HG03571 (cell line): ENCODE results near the gene ZNF33A.
"Not testable (repeated sequence)": the region's sequence is repeated elsewhere in the genome, so short reads cannot be mapped to it uniquely, and the experiment has no call there.

Experiments
- ATAC-seq: cut with Tn5 transposase; IDR thresholded peaks from one replicate; pipeline ENCODE4 v1.9.1; 2021; ENCODE audit not compliant: unreplicated experiment

ZNF33A gene

DNA sequence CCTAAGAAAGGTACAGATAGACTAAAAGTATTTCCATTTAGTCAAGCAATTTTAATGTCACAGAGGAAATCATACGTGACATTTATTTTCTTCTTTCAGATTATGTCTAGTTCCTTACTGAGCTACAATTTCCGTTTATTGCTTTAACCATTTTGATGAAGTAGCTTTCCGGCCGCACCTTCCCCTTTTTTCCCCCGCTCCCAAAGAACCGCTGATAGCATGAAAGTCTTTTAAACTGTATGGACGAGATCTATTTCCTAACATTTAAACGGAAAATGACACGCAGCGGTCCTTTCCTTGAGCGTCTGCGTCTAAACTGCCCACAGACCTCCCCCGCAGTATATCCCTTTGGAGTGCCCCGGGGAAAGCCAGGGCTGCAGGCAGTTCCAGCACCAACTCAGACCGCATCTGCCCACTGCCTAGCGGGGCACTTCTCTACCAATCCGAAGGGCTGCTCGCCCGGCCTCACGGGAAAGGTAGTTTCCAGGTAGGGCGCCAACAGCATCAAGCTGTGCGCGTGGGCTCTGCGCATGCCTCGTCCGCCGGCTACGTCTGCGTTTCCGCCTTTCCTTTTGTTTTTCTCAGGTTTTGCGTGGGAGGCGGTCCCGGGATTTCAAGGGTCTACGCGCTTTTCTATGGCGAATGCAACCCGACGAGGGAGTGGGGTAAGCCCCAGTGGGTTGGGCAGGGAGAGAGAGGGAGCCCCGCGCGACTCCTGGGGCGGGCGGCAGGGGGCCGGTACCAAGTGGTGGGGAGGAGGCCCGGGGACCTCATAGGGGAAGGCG lies at the start of gene ZNF33A:
ZNF33A (plus strand) TSS at position 557 of the 785 bp plus-strand sequence. CDS start 1,667 bp downstream, outside the sequence.
- peak; percentile 90 for ATAC-seq

DNA sequence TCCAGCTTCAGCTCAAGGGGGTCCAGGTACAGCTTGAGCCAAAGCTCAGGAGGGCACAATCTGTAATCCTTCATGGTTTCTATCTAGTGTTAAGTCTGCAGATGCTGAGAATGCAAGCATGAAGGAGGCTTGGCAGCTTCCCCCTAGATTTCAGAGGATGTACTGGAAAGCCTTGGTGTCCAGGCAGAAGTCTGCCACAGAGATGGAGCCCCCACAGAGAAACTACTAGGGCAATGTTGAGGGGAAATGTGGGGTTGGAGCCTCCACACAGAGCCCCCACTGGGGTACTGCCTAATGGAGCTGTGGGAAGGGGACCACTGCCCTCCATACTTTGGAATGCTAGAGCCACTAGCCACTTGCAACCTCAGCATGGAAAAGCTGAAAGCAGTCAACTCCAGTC lies 45.5 kb upstream of the ZNF33A start:
- no peak for ATAC-seq

DNA sequence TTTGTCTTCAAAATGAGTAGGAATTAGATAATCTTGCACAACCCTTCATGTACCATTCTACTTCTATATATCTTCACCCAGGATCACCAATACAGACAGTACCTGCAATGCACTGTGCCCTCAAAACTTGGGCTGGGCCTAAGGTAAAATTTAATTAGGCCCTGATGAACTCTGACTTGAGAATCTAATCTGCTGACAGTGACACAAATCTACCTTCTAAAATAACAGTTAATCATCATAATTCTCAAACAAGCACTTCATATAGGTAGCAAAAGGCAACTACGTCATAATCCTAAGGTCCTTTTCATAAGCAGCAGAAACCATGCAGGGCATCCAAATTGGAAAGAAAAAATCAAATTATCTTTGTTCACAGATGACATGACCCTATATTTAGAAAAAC lies 38.1 kb upstream of the ZNF33A start:
- ATAC-seq, result no peak

DNA sequence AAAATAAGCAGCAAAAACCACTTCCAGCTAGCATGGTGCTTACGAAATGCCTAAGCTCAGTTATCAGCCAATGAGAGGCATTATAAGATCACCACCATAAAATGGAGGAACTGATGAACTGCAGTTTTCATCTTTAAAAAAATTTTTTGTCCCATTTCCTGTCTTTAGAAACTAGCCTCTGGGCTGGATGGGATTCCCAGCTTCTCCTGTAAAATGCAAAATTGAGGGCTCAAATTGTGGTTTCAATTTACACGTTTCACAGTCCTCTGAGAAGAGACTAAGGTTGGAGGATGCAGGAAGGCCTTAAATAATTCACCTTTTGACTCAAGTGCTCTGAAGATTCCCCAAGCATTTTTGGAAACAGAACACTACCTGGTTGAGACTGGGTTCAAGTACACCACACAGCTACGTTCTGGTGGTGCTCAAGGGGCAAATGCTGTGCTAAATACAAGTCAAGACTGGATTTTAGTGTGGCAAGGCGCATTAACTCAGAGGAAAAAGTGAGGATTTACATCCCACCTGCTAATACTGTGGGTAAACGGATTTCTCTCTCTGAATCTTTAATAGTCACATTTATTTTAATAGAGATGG lies 35.0 kb upstream of the ZNF33A start:
- ATAC-seq, result no peak

DNA sequence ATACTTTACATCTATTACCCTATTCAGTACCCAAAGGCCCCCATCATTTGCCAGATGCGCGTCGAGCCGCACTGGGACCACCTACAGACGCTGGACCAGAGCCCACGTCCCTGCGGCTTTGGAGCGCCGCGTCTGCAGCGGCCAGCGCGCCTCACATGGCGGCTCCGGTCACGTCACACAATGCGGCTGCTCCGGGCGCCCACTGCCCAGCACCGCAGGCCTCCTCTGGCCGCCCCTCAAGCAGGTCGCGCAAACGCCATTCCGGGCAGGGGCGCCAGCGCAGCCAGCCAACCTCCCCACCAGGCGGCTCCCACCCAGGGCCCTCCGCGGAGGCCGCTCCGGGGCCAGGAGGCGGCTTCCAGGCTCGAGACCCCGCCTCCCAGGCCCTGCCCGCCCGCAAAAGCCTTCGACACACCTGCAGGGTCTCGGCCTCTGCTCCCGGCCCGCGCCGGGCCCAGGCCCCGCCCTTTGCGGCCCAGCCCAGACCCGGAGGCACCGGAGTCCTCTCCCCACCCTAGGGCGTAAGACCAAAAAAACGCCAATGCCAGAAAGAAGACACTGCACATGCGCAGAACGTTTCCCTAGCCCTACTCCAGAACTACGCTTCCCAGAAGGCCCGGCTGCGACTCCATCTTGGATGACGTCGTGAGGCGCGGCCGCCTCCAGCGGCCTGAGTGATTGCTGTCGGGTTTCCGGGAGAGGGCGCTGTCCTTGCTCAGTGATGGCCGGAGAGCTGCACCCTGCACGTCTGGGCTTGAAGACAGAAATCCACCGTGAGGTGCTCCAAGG lies 34.2 kb upstream of the ZNF33A start, which contains the start of gene ZNF25:
ZNF25 (minus strand) TSS at position 557 of the 789 bp plus-strand sequence. CDS start 4,925 bp downstream, outside the sequence.
- peak; percentile 96 for ATAC-seq

DNA sequence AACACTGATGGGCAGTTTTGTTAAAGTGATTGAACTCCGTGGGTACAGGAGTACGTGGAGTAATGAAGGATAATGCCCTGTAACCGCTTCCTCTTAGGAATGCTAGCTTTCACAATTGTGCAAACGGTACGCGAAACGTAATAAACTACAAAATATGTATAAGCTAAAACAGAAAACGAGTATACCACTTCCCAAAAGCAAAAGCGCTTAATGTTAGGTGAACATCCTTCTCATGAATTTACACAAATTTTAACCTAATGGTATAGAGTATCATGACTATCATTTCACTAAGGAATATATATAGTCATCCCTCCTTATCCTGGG lies 33.6 kb upstream of the ZNF33A start:
- no peak for ATAC-seq

DNA sequence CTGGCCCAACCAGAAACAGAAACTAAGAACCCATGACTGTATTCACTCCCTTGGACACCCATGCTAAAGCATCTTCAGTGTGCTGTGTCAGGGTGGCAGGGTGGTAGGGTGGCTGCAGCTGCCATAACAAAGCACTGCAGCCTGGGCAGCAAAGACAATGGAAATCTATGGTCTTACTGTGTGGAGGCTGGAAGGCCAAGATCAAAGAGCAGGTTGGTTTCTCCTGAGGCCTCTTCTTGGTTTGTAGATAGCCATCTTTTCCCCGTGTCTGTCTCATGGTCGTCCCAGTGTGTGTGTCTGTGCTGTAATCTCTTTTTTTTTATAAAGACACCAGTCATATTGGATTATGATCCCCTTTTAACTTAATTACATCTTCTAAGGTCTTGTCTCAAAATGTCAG lies 18.8 kb upstream of the ZNF33A start:
- no peak for ATAC-seq

DNA sequence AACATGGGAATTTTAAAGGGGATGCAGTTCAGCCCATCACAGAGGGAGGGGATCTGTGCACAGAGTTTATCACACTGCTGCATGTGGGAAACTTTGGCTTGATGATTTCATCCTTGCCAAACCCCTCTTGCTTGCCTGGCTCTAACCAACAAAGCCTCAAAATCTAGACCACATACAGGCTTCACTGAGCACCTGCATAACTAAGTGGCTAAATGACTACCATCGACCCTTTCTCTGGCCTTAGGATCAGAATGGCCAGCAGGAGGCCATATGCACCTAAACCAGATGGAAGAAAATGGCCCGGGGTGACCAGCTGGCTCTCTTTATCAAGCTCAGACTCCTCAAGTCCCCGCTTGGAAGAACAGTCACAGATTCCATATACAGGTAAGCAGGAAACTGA lies 18.4 kb upstream of the ZNF33A start:
- no peak for ATAC-seq

DNA sequence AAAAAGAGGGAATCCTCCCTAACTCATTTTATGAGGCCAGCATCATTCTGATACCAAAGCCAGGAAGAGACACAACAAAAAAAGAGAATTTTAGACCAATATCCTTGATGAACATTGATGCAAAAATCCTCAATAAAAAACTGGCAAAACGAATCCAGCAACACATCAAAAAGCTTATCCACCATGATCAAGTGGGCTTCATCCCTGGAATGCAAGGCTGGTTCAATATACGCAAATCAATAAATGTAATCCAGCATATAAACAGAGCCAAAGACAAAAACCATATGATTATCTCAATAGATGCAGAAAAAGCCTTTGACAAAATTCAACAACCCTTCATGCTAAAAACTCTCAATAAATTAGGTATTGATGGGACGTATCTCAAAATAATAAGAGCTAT lies 11.6 kb upstream of the ZNF33A start:
- ATAC-seq, result not testable (repeated sequence)

DNA sequence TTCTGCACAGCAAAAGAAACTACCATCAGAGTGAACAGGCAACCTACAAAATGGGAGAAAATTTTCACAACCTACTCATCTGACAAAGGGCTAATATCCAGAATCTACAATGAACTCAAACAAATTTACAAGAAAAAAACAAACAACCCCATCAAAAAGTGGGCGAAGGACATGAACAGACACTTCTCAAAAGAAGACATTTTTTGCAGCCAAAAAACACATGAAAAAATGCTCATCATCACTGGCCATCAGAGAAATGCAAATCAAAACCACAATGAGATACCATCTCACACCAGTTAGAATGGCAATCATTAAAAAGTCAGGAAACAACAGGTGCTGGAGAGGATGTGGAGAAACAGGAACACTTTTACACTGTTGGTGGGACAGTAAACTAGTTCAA lies 10.0 kb upstream of the ZNF33A start:
- not testable (repeated sequence) for ATAC-seq

DNA sequence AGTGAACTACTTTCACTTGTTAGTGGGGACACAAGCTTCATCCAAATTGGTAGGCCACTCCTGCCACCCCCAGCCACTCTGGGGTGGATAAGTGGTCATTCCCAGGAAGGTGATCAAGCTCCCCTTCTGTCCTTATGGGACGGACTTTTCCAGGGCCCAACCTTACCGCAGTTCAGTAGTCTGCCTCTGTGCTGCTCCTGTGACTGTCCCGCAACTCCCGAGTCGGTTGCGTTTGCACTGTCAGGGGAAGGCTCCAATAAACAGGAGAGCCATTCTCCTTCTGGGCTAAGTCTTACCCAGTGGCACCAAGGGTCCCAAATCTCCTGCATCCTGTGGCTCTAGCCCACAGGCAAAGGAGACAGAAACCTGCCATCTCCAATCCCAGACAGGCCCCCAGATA lies 7.4 kb upstream of the ZNF33A start:
- ATAC-seq, result no peak

DNA sequence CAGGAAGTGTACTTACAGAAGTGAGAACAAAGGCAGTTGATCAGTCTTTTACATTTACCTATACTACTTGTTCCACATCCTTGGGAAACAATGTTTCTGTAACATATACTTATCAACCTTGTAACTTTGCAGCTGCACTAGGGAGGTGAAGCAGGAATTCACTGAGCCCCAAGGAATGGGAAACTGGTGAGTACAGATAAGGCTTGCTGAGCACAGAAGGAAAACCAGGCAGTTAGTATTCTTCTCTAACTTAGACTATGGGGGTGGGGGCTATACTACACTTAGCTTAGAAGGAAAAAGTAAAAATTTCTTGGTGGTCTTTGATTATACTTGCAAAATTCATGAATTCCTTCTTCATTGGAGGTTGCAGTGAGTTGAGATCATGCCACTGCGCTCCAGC lies 6.9 kb upstream of the ZNF33A start:
- no peak for ATAC-seq

DNA sequence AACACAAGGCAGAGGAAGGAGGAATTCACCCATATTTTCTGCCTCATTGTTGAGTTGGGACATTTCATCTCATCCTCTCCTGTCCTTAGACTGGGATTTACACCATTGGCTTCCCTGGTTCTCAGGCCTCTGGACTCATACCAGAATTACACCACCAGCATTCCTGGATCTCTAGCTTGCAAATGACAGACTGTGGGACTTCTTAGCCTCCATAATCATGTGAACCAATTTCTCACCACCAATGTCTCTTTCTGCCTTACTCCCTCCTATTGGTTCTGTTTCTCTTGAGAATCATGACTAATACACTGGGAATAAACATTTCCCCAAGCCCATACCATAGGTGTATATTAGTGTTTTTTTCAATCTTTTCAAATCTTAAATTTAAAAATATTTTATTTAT lies 2.9 kb upstream of the ZNF33A start:
- ATAC-seq, result no peak

DNA sequence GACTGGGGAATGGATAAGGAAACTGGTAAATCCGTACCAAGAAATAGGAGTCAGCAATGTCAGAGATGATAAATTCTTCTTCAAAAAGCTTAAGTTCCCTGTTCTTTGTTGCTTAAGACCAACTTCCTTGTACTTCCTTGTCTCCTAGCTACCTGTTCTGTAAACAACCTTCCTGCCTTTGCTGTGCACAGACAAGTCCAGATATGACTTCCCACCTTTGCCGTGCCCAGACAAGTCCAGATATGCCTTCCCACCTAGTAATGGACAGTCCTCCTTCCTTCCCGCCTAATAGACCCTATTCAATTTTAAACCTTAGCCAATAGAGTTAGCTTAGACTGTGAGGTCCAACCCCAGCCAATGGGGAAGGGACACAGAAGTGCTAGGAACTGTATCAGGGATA lies 2.5 kb upstream of the ZNF33A start:
- no peak for ATAC-seq

DNA sequence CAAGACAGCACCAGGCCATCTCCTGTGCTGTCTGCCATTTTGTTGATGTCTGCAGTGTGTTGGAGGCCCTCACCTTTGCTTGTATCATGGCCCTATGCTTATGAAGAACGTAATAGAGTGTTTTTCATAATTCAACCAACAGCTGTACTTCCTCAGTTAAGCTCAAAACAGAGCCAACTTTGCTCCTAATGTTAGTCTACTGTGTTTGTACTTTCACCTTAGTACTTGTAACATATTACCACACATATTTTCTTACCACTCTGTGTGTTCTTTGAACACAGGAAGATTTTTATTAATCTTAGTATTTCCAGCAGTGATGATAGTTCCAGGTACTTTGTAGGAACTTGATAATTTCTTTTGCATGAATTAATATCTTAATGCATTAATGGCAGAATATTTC lies 5.9 kb downstream of the ZNF33A start:
- ATAC-seq, result no peak

DNA sequence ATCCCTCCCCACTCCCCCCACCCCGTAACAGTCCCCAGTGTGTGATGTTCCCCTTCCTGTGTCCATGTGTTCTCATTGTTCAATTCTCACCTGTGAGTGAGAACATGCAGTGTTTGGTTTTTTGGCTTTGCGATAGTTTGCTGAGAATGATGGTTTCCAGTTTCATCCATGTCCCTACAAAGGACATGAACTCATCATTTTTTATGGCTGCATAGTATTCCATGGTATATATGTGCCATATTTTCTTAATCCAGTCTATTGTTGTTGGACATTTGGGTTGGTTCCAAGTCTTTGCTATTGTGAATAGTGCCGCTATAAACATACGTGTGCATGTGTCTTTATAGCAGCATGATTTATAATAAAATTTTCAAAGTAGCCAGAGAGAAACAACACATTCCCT lies 8.6 kb downstream of the ZNF33A start:
- ATAC-seq, result not testable (repeated sequence)

DNA sequence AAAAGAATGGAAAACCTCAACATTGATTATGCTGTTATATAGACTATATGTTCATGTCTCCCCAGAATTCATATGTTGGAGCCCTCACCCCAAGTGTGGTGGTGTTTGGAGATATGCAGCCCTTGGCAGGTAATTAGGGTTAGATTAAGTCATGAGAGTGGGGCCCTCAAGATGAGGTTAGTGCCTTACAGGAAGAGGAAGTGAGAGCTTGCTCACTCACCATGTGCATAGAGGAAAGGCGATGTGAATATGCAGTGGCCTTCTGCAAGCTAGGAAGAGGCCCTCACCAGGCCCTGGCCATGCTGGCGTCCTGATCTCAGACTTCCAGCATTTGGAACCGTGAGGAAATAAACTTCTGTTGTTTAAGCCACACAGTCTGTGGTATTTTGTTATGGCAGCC lies 14.8 kb downstream of the ZNF33A start:
- ATAC-seq, result peak; percentile 94

DNA sequence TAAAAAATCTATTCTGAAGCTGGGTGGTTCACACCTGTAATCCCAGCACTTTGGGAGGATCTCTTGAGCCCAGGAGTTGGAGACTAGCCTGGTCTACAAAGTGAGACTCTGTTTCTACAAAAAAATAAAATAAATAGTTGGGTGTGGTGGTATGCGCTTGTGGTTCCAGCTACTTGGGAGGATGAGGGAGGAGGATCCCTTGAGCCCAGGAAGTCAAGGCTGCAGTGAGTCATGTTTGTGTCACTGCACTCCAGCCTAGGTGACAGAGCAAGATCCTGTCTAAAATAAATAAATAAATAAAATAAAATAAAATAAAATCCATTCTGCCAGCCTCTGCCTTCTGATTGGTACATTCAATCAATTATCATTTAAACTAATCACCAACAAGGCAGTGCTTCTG lies 17.5 kb downstream of the ZNF33A start:
- no peak for ATAC-seq

DNA sequence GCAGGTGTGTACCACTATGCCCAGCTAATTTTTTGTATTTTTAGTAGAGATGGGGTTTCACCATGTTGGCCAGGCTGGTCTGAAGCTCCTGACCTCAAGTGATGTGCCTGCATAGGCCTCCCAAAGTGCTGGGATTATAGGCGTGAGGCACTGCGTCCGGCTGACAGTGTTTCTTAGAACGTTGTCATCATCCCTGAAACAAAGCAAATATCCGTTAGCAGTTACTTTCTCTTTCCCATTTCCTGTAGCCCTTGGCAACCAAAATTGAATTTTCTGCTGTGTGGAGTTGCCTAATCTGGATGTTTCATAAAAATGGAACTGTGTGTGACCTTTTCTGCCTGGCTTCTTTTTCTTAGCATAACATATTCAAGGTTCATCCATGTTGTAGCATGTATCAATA lies 22.4 kb downstream of the ZNF33A start:
- no peak for ATAC-seq

DNA sequence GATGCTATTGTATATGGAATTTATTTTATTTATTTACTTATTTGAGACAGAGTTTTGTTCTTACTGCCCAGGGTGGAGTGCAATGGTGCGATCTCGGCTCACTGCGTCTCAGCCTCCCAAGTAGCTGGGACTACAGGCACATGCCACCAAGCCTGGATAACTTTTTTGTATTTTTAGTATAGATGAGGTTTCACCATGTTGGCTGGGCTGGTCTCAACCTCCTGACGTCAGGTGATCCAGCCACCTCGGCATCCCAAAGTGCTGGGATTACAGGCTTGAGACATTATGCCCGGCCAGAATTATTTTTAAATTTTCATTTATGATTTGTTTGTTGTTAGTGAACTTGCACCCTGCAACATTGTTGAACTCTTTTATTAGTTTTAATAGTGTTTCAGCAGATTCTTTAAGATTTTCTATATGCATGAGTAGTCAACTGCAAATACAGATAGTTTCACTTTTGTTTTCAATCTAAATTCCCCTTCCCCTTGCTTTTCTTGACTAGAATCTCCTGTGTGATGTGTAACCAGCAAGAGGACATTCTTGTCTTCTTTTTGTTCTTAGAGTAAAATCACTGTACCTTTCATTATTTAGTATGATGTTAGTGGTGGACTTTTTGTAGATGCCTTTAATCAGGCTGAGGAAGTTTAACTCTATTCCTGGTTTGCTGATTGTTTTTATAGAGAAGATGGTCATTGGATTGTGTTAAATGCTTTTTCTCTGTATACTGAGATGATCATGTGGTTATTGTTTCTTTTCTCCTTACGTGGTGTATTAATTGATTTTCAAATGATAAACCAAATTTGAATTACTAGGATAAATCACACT lies 27.8 kb downstream of the ZNF33A start:
- peak; percentile 93 for ATAC-seq

DNA sequence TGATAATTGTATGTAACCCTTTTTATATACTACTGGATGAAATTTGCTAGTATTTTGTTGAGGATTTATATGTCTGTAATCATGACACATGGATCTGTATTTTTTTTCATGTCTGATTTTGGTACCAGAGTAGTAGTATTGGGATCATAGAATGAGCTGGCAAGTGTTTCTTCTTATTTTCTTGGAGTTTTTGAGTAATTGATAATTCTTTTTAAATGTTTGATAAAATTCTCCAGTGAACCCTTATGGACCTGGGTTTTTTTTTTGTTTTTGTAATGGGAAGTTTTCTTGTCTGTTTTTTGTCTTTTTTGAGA lies 28.4 kb downstream of the ZNF33A start:
- ATAC-seq, result no peak
